Amniotic stem cell (primary cell): ENCODE measurements around the gene CTNNA3.

Source experiments
- DNase-seq: peaks from one replicate; lab custom pipeline; 2025; lab: John Stamatoyannopoulos, UW

Gene CTNNA3

DNA sequence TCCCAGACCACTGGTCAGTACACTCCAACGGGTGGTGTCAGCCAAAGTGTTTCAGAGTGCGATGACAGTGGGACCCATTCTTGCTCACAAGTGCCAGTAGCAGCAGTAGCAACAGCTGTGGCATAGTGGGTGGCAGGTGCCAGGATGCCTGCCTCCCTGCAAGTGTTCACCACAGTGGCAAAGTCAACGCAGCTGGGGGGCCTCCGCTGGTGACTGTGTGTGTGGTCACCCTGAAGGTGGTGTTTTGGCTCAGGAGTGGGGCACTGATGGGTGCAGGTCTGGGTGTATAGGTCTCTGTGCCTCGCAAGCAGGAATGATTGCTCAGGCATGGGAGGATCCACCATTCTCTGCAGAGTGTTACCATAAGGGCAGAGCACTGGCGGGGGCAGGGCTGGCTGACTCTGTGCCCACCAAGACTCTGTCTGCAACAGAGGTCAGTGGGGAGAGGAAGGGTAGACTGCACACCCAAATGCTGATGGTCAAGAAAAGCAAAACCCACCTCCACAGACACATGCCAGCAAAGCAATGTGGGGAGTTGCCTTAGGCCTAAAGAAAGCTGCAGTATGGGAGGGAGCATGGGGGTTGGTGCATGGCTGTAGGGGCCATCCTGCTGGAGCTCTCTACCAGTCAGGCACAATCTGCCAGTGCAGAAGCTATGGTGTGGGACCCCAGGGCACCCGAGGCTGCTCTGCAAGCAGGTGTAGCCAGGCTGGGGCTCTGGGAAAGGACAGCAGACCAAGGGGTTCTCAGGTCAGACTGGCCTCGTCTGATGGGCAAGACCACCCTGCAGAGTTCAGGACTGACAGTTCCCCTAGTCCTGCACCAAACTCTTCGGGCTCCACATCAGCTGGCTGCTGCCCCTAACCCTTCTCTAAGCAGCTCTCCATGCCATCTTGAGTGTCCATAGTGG, 368.1 kb downstream of the CTNNA3 start:
- DNase-seq: no peak

DNA sequence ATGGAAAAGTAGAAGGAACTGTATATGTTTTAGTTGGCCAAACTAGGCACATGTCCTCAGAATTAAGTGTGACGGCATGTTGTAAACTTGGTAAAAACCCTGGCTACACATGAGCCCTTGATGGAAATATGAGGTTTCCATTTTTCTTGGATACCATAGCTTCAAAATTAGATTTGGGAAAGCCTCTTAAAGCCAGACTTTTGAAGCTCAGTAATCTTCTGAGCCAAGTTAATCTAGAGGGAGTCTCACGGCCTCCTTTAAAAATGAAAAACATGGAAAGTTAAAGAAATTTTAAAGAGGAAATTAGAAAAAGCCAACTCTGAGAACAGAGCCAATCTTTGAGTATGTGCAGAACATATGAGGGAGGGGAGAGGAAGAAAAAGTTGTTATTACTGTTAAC, 376.0 kb downstream of the CTNNA3 start:
- DNase-seq: no peak

DNA sequence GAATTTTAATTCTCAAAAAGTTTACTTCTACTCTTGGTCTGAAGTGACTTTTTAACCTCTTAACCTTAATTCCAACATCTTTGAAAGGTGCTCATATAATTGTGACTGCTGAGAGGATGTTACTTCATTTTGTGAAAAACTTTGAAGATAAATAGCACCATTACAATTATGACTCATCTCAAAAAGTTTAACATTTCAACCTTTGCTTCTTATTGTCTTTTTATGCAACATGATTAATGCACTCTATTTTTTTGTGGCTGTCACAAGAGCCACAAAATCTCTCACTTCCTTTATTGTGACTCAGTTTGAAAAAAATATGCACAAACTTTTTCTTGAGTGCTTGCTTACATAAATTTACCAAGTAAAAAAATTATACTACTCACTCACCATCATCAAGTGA, 387.1 kb downstream of the CTNNA3 start:
- DNase-seq: no peak

GRCh38 chr10:67306588-67307205, 389.3 kb downstream of the CTNNA3 start:
- DNase-seq: peak; percentile 9

- DNase-seq: no peak
Measured at GRCh38 chr10:67302701-67303100, 393.3 kb downstream of the CTNNA3 start.

GRCh38 chr10:67299761-67300160, 396.2 kb downstream of the CTNNA3 start:
- no peak for DNase-seq

GRCh38 chr10:67297637-67298181, 398.3 kb downstream of the CTNNA3 start:
- no peak for DNase-seq

GRCh38 chr10:67296926-67297325, 399.1 kb downstream of the CTNNA3 start:
- no peak for DNase-seq

DNA sequence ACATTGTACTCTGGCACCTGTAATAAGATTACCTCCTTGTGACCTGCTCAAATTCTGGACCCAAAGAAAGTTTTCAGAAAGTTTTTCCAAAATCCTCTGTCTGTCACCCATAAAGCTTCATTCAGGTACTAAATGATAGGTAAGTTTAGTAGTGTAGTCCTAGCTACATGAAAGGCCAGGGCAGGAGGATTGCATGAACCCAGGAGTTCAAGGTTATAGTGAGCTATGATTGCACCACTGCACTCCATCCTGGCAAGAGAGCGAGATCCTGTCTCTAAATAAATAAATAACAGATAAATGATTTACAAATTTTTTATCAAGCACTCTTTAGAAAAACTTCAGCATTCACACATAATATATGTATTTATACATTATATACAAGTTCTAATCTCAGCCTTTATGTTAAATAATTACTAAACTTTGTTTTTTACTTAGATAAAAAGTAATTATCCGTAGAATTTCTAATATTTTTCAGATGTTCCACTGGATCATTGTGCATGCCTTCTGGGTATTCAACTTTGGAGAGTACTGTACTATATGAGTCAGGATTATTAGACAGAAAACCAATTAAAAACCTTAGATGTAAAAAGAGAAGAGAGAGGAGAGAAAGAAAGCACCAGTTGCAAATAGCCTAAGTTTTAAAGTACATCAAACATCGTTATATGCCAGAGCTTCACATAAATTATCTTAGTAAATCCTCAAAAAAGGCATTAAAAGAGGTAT, 407.1 kb downstream of the CTNNA3 start:
- DNase-seq: no peak

DNA sequence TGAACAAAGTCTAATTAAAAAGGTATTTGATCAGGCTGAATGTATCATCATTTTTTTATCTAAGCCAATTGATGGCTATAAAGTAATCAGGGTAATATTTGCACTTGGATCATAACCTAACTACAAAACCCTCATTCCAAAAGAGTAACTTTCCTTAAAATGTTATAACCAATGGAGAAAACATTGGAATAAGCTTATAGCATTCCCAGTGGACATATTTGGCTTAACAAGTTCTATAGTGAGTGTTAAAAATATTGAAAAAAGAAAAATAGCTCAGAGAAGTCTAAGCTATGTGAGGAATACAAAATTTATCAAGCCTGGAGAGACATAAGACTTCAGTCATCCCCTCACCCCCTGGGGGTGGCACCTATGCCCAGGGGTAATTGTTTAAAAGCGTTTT, 411.4 kb downstream of the CTNNA3 start:
- no peak for DNase-seq

DNA sequence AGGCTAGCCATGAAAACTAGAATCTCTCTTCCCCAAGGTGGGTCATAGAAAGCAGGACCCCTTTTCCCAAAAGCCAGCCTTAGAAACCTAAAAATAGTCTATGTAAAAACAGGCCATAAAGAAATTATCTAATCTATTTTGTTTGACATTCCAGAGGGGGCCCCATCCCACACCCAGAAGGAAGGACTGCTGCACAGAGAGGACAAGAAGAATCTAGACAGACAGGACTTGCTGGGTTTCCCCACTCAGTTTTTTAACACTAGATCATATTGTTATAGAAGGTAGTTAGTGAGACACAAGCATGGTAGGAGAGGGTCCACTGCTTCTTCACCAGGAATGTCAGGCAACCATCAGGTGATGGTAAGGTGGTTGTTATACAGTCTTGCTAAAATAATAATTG, 413.1 kb downstream of the CTNNA3 start:
- no peak for DNase-seq

GRCh38 chr10:67280405-67280804, 415.6 kb downstream of the CTNNA3 start:
- DNase-seq: no peak

- DNase-seq: no peak
Measured at GRCh38 chr10:67277402-67277801, 418.6 kb downstream of the CTNNA3 start.

GRCh38 chr10:67269828-67270227, 426.2 kb downstream of the CTNNA3 start:
- no peak for DNase-seq

- no peak for DNase-seq
Measured at GRCh38 chr10:67268146-67268545, 427.8 kb downstream of the CTNNA3 start.

- no peak for DNase-seq
Measured at GRCh38 chr10:67262675-67263074, 433.3 kb downstream of the CTNNA3 start.

DNA sequence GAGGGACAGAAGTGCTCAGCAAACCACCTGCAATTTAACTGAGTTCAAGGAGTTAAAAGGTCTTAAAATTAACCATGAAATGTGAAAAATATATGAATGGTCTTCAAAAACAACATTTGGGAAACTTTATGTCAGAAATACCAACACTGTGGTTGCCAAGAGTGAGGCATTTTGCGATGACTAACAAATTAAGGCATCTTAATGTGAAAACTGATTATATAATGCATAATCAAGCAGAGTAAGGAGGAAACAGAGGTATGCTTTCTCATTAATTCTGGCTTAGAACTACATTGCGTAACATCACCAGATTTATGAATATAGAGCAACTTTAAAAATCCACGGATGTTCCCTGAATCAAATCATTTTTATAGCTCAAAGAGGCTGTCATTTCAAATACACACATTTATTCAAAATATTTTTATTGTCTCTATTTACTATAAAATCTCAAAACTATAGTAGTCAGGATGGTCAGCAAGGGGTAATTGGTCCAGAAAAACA, 434.6 kb downstream of the CTNNA3 start:
- DNase-seq: no peak

DNA sequence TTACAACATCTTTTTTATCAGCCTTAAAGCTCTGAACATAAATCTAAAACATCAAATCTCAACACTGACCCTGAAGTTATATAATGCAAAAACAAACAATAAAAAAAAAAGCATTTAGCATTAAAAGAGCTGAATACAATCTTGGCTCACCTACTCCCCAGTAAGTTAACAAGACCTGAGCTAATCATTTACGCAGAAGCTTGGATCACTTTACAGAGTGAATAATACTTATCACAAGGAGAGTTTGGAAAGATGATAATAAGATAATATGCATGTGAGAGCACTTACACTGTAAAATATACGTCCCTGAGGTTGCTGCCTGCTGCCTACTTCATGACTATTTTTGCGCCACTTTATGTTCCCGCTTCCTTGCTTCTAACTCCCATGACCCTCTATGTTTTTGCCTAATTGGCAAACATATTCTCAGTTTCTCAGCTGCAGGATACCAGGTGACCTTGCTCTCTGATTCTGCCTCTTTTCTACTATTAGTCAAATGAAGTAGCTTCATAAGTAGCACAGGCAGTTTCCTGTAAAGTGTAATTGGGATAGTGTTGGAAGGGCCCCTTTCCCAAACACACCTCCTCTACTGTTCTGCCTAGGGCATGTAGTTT, 436.6 kb downstream of the CTNNA3 start:
- no peak for DNase-seq

- no peak for DNase-seq
Measured at GRCh38 chr10:67257427-67258144, 438.4 kb downstream of the CTNNA3 start.

GRCh38 chr10:67257018-67257417, 439.0 kb downstream of the CTNNA3 start:
- no peak for DNase-seq

DNA sequence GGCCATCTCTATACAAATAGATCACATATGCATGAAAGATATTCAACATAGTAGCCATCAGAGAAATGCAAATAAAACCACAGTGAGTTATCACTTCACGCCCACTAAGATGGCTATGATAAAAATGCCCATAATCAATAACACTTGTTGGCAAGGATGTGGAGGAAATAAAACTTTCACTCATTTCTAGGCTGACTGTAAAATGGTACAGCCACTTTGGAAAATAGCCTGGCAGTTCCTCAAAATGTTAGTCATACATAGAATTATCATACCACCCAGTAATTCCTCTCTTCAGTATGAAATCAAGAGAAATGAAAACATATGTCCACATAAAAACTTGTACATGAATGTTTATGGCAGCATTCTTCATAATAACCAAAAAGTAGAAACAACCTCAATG, 445.3 kb downstream of the CTNNA3 start:
- DNase-seq: no peak
